HG02852 (cell line): Measurements from ENCODE around the gene PSENEN.

Source experiments
- ATAC-seq: cut with Tn5 transposase; IDR thresholded peaks from one replicate; pipeline ENCODE4 v1.9.1; 2021; ENCODE audit warnings: mild to moderate bottlenecking, moderate library complexity; ENCODE audit not compliant: unreplicated experiment

PSENEN gene

DNA sequence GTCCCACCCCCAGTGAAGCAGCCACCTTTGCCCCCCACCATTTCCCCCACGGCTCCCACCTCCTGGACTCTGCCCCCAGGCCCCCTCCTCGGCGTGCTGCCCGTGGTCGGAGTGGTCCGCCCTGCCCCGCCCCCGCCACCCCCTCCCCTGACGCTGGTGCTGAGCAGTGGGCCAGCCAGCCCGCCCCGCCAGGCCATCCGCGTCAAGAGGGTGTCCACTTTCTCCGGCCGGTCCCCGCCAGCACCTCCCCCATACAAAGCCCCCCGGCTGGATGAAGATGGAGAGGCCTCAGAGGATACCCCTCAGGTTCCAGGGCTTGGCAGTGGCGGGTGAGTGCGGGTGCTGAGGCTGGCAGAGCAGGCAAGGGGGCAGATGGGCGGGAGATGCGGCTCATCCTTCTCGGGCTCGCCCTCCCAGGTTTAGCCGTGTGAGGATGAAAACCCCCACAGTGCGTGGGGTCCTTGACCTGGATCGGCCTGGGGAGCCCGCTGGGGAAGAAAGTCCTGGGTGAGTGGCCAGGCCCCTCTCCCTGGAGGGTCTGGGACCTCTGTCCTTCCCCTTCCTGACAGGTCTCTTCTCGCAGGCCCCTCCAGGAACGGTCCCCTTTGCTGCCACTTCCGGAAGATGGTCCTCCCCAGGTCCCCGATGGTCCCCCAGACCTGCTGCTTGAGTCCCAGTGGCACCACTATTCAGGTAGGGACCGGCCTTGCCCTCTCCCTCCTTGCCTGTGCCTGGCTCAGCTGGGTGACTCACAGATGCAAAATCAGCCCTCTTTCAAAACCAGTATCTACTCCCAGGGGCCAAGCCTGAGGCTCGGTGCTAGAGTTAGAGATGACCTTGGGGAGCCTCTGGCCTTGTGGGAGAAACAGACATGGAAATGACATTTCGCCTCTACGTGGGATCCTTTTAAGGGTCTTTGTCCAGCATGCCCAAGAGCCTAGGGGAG is 12.0 kb upstream of the PSENEN start:
- no peak for ATAC-seq

DNA sequence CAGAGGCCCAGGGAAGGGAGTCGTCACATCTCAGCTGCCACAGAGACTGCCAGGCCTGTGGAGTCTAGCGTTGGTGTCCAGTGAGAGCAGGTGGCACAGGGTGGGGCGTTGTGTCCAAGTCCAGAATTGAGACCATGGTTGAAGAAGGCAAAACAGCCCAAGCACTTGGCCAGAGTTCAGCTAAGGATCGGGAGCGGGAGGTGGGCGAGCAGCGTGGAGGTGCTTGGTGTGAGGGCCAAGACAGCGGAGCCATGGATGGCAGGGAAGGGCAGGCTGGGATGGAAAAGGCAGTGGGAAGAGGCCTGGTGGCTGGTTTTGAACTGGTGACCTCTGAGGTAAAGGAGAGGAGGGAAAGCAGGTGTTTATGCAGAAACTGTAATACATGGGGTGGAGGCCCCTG is 11.2 kb upstream of the PSENEN start:
- ATAC-seq: no peak

DNA sequence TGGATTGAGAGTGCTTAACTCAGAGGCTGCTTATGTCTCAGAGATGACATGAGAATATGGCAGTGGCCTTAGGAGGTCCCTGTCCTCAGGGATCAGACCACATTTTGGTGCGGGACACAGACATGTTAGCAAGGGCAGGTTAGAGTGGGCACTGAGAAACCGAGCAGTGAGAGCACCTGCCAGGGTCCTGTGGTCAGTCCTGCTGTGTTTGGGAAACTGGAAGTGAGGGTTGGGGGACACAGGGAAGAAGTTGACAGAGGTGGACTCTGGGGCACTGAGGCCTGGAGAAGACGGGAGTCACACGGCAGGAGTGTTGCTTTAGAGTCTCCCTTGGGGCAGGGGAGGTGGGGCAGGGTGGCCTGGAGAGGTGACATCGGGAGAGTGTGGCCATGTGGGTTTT is 10.6 kb upstream of the PSENEN start:
- no peak for ATAC-seq

DNA sequence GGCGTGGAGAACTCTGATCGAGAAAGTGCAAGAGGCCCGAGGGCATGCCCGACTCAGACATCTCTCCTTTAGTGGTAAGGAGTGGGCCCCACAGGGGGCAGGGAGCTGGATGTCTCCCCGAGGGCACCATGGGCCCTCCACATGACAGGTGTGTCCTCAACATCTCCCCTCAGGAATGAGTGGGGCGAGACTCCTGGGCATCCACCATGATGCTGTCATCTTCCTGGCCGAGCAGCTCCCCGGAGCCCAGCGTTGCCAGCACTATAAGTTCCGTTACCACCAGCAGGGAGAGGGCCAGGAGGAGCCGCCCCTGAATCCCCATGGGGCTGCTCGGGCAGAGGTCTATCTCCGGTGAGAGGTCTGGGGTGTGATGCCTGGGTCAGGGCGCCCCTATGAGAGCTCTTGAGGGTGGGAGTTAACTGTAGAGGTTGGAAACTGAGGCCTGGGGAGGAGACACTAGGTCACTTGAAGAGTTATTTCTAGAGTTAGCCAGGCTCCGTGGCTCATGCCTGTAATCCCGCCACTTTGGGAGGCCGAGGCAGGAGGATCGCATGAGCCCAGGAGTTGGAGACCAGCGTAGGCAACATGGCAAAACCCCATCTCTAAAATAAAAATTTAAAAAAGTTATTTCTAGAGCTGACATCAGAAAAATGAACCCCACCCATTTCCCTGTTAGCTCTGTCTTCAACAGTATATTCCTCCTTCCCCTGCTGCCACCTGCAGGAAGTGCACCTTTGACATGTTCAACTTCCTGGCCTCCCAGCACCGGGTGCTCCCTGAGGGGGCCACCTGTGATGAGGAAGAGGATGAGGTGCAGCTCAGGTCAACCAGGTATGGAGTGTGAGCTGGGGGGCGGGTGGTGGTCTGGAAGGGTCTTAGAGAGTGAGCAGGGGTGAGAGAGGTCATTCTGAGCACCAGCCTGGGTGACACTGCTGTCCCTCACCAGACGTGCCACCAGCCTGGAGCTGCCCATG is 8.3 kb upstream of the PSENEN start:
- no peak for ATAC-seq

DNA sequence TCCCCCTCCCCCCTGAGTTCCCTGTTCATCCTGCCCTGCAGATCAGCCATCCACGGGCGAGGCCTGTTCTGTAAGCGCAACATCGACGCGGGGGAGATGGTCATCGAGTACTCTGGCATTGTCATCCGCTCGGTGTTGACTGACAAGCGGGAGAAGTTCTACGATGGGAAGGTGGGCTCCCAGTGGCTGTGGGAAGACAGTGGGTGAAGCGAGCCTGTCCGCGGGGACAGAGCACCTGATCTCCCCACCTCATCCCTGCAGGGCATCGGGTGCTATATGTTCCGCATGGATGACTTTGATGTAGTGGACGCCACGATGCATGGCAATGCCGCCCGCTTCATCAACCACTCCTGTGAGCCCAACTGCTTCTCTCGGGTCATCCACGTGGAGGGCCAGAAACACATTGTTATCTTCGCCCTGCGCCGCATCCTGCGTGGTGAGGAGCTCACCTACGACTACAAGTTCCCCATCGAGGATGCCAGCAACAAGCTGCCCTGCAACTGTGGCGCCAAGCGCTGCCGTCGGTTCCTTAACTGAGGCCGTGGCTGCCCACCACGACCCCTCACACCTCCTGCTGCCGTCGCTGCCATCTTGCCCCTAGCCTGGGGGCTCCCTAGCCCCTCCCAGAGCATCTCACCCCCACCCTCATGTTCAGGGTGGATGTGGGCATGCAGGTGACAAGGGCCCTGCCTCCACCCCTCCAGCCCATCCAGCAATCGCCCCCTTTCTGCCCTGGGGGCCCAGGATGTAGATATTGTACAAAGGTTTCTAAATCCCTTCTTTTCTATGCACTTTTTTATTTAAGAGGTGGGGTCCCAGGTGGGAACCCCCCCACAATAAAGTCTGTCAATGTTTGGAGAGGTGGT is 7.2 kb upstream of the PSENEN start:
- ATAC-seq: no peak

DNA sequence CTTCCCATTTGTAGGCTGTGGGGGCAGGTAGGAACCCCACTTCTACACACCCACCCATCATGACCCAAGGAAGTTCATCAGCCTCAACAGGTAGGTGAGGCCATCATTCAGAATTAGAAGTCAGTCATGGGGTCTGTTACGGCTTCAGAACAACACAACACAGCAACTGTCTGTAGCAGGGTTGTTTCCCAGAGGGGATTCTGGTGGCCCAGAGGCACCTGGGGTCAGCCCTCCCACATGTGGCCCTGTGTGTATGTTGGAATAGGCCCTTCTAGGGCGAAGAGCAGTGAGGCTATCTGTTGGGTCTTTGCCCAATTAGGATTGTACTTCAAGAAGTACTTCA is 6.6 kb upstream of the PSENEN start:
- ATAC-seq: no peak

DNA sequence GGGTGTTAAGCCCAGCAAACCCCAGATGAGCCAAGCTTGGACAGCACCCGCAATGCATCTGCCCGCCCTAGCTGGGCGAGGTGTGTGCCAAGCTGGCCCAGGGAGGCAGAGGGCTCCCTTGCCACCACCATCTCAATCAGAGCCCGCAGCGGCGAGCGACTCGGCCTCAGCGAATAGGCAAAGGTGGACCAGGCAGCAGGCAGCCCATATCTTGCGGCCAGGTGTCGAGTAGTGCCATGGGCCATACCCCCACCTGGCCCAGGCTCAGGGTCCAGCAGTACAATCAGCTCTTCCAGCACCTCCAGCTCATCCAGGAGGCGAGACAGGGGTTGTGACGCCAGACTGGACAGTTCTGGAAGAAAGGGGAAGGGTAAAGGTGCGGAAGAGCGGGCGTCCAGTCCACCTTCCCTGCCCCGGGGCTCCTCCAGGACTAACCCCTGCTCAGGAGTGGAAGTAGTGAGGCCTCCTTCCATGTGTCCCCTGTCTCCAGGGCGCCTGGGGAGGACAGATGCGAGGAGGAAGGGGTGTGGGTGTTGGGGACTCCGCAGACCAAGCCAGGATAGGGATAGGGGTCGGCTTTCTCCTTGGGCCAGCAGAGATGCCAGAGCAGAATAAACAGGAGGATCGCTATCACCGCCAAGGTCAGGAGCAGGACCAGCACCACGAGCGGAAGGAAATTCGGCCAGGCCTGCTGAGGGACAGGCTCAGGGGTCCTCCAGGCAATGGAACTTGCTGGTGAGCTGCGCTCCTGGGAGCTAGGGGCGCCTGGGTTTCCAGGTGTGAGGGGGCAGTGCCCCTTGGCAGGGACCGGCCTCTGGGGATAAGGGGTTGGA is 6.0 kb upstream of the PSENEN start:
- no peak for ATAC-seq

DNA sequence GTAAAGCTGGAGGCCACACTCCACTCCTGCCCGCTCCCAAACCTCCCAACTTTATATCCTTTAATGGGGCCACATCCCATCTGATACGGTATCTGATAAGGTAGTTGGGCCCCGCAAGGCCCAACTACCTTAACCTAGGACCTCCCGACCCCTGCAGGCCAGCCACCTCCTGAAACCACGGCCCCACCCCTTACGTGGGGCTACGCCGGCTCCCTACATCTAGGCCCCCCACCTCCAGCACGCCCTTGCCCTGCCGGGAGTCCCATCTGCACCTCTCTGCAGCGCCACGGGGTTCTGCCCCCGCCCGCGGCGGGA is 5.4 kb upstream of the PSENEN start:
- no peak for ATAC-seq

DNA sequence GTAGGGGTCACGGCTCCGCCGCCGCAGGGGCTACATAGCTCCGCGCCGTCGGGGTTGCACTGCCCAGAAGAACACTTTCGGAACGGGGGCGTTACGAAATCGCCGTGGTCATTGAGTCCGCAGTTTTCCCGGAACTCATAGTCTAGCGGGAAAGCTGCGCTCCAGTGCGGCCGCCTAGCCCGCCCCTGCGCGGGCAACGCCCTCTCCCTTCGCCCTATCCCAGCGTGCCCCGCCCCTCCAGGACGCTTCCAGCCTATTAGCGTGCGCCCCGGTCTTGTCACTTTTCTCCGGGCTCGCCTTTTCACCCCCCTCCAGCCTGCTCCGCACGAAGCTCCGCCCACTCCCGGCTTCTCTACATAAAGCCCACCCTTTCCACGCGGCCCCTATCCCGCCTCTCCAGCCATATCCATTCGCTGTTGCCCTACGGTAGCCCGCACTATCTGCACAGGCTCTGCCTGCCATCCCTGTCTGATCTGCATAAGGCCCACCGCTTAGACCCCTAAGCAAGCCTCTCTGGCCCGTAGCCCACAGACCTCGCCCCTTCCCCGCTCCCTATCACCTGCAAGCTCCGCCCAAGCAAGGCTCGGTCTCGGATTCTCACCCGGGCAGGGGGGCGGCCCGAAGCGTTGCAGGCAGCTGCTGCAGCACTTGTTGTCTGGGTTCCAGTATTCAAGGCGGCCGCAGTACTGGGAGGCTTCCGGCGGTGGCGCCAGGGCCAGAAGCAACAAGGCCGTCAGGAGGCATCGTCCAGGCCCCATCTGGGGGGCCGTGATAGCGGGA is 4.8 kb upstream of the PSENEN start:
- ATAC-seq: peak; percentile 56

DNA sequence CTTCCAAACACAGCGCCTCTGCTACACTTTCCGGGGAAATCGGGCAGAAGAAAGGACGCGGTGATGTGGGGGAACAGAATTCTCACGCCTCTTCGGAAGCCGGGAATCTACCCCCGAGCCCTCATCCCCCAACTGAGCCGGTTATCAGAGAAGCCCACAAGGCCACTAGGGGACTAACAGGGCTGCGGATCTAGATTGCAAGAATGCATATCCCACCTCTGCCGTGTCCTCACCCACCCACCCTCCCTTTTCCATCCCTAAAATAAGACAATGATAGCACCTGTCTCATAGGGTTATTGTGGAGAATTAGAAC is 4.3 kb upstream of the PSENEN start:
- no peak for ATAC-seq

DNA sequence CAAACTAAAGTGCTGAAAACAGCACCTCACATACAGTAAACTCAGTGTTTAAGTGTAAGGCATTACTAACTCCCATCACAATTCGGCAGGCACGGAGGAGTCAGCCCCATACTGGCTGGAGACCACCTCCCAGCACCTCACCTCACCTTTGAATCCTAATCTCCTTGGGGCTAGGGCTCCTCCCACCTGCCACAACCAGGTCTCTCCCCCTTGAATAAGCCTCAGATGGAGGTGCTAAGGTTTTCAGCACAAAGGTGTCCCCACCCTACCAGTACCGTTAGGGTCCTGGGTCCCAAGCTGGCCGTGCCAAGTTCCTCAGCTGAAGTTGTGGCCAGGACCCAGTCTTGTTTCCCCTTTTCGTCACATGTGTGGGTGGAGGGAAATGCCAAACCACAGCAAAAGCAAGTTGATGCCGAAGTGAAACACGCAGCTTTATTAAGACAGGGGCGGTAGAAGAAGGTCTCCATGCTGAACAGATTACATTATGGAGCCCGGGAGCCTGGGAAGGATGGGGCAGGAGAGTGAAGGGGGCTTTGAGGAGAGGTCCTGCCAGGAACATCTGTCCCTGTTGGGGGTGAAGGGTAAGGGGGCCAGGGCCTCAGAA is 3.2 kb upstream of the PSENEN start, which contains the start of gene IGFLR1:
Gene IGFLR1, minus strand, starts transcription at position 332 of the 604 bp plus-strand sequence. CDS start 1,272 bp downstream, outside the sequence.
- ATAC-seq: no peak

DNA sequence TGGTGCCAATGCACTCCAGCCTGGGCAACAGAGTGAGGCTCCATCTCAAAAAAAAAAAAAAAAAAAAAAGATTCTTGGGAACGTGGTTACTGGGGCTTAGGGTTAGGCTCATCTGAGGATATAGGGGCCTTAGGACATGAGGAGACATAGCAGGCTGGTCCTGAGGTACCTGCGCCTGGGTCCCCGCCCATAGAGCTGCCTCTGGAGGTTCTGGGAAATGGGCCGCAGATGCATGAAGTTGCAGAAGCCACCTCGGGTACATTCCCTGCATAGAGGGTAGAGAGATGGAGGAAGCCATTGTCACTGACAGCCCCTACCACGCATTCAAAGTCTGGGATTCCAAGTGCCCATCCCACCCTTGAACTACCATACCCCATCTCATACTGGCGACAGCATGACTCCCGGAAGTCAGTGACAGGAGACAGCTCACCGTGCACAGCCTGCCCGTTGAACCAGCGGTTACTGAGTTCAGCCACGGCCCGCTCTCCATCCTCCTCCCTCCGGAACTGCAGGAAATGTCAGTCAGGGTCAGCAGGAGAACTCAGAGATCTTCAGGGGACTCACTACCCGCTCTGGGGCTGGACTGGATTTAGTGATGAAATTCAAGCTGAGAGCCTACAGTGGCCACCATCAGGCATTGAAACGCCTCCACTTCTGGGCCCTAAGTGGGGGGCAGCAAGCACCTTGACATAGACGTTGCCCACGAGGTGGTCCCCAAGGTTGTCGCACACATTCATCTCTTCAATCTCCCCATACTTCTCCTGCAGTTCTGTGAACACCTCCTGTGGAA is 1.6 kb upstream of the PSENEN start:
- ATAC-seq: no peak

DNA sequence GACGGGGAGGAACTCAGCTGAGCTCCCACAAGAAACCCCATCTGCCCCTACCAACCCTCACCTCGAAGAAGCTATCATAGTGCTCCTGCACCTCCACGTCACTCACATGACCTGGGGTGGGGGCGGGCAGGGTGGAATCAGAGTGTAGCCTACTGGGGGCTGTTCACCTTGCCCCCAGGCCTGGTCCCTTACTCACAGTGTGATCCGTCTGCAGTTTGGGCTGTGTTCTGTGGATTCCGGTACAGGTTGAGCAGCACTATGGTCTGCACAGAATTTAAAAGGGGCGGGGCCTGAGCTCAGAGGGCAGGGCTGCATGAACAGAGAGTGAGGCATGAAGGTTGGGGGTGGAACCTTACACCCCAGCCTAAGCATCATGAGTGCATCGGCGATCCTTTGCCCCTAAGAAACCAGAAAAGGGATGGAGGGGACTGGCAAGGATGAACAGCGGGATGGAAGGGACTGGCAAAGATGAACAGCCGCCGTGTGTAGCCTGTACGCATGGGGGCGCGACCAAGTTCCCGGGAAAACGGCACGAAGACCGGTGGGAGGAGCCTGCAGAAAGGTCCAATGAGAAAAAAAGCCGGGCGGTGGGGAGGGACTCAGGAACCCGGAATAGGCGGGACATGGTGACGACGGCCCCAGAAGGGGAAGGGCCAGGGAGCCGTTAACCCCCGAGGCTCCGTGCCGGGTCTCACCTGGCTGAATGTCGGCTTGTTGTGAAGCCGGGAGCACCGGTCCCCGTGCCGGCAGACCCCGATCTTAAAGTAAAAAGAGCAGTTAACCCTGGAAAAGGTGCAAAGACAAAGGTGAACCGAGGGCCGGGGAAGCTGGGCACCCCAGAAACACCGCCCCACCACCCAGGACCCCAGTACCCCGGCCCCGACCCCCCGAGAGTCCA is 772 bp upstream of the PSENEN start:
- peak; percentile 36 for ATAC-seq

DNA sequence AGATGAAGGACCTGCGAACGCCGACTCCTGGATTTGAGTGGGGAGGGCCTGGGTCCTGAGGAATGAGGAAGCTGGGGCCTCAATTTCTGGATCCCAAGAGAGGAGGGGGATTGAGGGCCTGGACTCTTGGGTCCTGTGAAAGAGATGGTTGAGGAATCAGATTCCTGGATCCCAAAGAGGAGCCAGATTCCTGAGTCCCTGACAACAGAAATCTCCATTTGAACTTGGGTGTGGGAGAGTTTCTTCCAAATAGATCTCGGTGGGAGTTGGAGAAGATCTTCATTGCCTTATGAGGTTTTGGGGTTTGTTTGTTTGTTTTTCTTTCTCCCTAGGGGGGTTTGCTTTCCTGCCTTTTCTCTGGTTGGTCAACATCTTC is 624 bp downstream of the PSENEN start:
- ATAC-seq: no peak

DNA sequence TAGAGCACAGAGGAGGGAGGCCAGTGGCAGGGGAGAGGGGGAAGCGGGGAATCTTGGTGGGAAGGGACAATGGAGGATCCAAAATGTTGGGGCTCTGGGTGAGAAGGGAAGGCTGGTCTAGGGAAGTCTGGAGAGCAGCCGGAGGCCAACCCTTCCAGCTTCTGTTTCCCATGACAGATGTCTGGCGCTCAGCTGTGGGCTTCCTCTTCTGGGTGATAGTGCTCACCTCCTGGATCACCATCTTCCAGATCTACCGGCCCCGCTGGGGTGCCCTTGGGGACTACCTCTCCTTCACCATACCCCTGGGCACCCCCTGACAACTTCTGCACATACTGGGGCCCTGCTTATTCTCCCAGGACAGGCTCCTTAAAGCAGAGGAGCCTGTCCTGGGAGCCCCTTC is 1.1 kb downstream of the PSENEN start:
- ATAC-seq: no peak

DNA sequence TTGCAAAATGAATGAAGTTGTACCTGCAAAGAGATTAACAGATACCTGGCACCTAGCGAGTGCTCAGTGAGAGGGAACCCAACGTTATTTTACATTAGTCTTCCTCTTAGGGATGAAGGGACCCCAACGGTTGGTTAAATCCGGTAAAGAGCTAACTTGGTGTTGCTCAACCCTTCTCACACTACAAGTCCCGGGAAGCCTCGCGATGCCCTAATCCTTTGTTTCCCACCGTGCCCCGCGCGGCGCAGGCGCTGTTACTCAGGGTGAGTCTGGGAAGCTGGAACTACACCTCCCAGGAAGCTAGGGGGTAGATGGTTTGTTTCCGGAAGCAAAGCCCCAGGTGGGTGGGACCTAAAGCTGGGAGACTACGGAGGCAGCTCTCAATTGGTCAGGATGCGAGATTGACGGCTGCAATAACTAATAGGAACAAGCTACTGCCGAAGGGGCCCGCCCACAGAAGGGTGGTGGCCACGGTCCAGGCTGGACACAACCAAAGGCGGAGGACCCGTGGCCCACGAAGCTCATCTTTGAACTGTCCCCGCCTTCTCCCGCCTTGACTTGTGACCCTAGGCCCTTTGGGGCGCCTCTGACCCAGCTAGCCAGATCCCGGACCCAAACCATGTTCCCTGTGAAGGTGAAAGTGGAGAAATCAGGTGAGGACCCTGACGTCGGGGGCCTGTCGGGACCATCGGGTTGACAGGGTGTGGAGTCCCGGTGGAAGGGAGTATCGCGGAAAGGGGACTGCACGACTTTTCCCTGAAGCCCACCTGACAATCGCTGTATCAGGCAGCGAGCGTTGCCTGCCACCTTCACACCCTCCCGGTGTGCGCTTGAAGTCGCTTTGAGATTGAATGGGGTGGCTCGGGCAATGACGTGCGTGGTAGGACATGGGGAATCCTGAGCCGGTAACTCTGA is 2.9 kb downstream of the PSENEN start, which contains the start of gene LIN37:
Gene LIN37, plus strand, starts transcription at position 471 of the 915 bp plus-strand sequence. Its CDS starts 149 bp downstream, at position 620.
- ATAC-seq: peak; percentile 72
